Measurements from ENCODE around the gene WWOX. TPM values are rescaled to one million over a fixed set of nuclear protein-coding genes. Genes with fewer than 3 reads are reported as not detected.

The WWOX gene
- total RNA-seq, 1 donor from 2014 or later, result 28.2 TPM

GRCh38 chr16:78985716-78986605 lies 886.5 kb downstream of the WWOX start:
- H3K36me3 Mint-ChIP-seq, result no peaks in the 10 kb centered on the region
- H3K27me3 Mint-ChIP-seq, result peaks cover 7% of the 10 kb centered on the region
- no peak overlapping the region for H3K27ac Mint-ChIP-seq
- no peak for DNase-seq (ENCODE audit: extremely low spot score, unreplicated experiment)
- peaks cover 20% of the 10 kb centered on the region for H3K4me1 Mint-ChIP-seq (ENCODE audit: unreplicated experiment)
- no peak overlapping the region for H3K4me3 Mint-ChIP-seq
- no peaks in the 10 kb centered on the region for H3K9me3 Mint-ChIP-seq
- TF ChIP-seq CTCF (conservative IDR thresholded peaks at IDR 0.05), result no peak

- no peak for DNase-seq (ENCODE audit: extremely low spot score, unreplicated experiment)
- Mint-ChIP-seq H3K9me3 (no peaks in the 10 kb centered on the region), H3K4me1 (ENCODE audit: unreplicated experiment) (peaks cover 12% of the 10 kb centered on the region), H3K27ac (no peak overlapping the region), H3K27me3 (peaks cover 15% of the 10 kb centered on the region), H3K36me3 (peaks cover 4% of the 10 kb centered on the region), H3K4me3 (no peak overlapping the region)
- no peak for TF ChIP-seq CTCF (conservative IDR thresholded peaks at IDR 0.05)
Observed at GRCh38 chr16:78987666-78988065, 888.2 kb downstream of the WWOX start.

GRCh38 chr16:78988361-78988969 lies 889.0 kb downstream of the WWOX start:
- H3K4me1 Mint-ChIP-seq (ENCODE audit: unreplicated experiment), result peaks cover 14% of the 10 kb centered on the region
- H3K36me3 Mint-ChIP-seq, result peaks cover 4% of the 10 kb centered on the region
- H3K4me3 Mint-ChIP-seq, result no peak overlapping the region
- H3K27me3 Mint-ChIP-seq, result peaks cover 18% of the 10 kb centered on the region
- H3K9me3 Mint-ChIP-seq, result no peaks in the 10 kb centered on the region
- TF ChIP-seq CTCF (conservative IDR thresholded peaks at IDR 0.05), result peak; percentile 62
- DNase-seq (ENCODE audit: extremely low spot score, unreplicated experiment), result no peak
- H3K27ac Mint-ChIP-seq, result no peak overlapping the region

GRCh38 chr16:78990309-78990701 lies 890.9 kb downstream of the WWOX start:
- DNase-seq (ENCODE audit: extremely low spot score, unreplicated experiment), result no peak
- TF ChIP-seq CTCF (conservative IDR thresholded peaks at IDR 0.05), result no peak
- H3K4me1 Mint-ChIP-seq (ENCODE audit: unreplicated experiment), result peaks cover 23% of the 10 kb centered on the region
- peaks cover 6% of the 10 kb centered on the region for H3K9me3 Mint-ChIP-seq
- H3K27ac Mint-ChIP-seq, result no peak overlapping the region
- peaks cover 4% of the 10 kb centered on the region for H3K36me3 Mint-ChIP-seq
- no peak overlapping the region for H3K4me3 Mint-ChIP-seq
- H3K27me3 Mint-ChIP-seq, result peaks cover 32% of the 10 kb centered on the region

GRCh38 chr16:78992001-78992400 lies 892.5 kb downstream of the WWOX start:
- H3K4me1 Mint-ChIP-seq (ENCODE audit: unreplicated experiment), result peaks cover 23% of the 10 kb centered on the region
- peaks cover 4% of the 10 kb centered on the region for H3K36me3 Mint-ChIP-seq
- H3K27me3 Mint-ChIP-seq, result peaks cover 41% of the 10 kb centered on the region
- H3K9me3 Mint-ChIP-seq, result peaks cover 6% of the 10 kb centered on the region
- no peak overlapping the region for H3K4me3 Mint-ChIP-seq
- H3K27ac Mint-ChIP-seq, result no peak overlapping the region
- TF ChIP-seq CTCF (conservative IDR thresholded peaks at IDR 0.05), result no peak
- no peak for DNase-seq (ENCODE audit: extremely low spot score, unreplicated experiment)
